Measurements from ENCODE around the gene TMEM119. TPM values are rescaled to one million over a fixed set of nuclear protein-coding genes. Genes with fewer than 3 reads are reported as not detected.

Gene TMEM119
- total RNA-seq, 1 experiment from 2014 or later, result not detected

DNA sequence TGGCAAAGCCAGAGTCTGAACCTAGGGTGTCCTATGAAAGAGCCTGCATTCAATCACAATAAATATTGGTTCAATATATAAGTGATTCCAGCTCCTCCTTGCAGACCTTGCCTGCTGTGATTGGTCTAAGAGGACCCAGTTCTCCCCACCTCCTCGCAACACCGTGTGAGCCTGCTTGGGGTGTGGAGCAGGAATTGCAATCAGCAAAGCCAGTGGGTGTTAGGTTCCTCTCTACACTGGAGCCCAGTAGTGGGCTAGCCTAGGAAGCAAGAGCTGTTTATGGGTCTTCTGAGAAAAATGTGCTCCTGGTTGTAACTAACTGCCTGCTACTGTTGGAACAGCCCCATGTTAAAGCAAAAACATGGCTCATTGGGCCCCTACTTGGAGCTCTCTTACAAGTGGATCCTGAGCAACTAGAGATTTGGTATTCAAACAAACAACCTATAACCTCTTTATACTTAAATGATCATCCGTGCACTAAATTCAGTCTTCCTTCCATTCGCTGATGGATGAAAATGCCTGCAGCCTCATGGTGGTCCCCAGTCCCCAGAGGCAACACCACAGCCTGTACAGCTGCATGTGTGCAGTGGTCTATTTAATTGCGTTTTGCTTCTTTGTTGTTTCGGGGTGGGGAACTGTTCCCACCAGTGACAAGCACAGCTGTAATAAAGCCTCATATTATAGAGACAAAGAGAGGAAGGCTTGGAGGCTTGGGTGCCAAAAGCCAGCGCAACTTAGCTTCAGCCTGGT, 39.5 kb upstream of the TMEM119 start:
- in situ Hi-C loops (cut with HindIII; ENCODE audit: low pct_unique_long_range_greater_than_20kb, low sequenced_read_pairs), result no loop called here

GRCh38 chr12:108635997-108636808, 38.3 kb upstream of the TMEM119 start:
- intact Hi-C loops (cut with micrococcal nuclease; ENCODE audit: unreplicated experiment) (no loop called here), in situ Hi-C loops (cut with HindIII; ENCODE audit: low pct_unique_long_range_greater_than_20kb, low sequenced_read_pairs) (no loop called here)
- Histone ChIP-seq H3K36me3 (ENCODE audit: control insufficient read depth, insufficient read depth, low read length) (no peaks in the 10 kb centered on the region), H3K4me1 (ENCODE audit: control insufficient read depth, insufficient read depth, low read length) (peaks cover 9% of the 10 kb centered on the region; the same call in 1 of the 2 replicates), H3K27ac (ENCODE audit: low read length) (no peak overlapping the region), H3K9me3 (ENCODE audit: control insufficient read depth, insufficient read depth, low read depth, low read length) (no peaks in the 10 kb centered on the region), H3K27me3 (ENCODE audit: control insufficient read depth, insufficient read depth, low read length) (no peaks in the 10 kb centered on the region), H3K4me3 (ENCODE audit: low read depth in 2 of 2, low read length in 2 of 2) (no peak overlapping the region)
- ChIA-PET CTCF (no interaction called here), POLR2A (interaction anchor here (0.6 kb wide), 1 partner anchor 43 kb away, joined by 12 read pairs; no protein-coding TSS in a partner anchor)
- no peak for DNase-seq (ENCODE audit: low read depth, low spot score)
- BruUV-seq (replicated peaks), result no TSS peak
- ATAC-seq, result no peak
- TF ChIP-seq TCF7L2 (IDR thresholded peaks at IDR 0.05; ENCODE audit: low read depth, low read length), result no peak
- no peak for TF ChIP-seq POLR2AphosphoS5 (IDR thresholded peaks at IDR 0.05; ENCODE audit: low read depth, low read length)
- TF ChIP-seq REST (IDR thresholded peaks at IDR 0.05; ENCODE audit: insufficient read depth in 1 of 2, low read depth in 2 of 2, low read length in 1 of 2), result no peak
- TF ChIP-seq, protein P1, sequence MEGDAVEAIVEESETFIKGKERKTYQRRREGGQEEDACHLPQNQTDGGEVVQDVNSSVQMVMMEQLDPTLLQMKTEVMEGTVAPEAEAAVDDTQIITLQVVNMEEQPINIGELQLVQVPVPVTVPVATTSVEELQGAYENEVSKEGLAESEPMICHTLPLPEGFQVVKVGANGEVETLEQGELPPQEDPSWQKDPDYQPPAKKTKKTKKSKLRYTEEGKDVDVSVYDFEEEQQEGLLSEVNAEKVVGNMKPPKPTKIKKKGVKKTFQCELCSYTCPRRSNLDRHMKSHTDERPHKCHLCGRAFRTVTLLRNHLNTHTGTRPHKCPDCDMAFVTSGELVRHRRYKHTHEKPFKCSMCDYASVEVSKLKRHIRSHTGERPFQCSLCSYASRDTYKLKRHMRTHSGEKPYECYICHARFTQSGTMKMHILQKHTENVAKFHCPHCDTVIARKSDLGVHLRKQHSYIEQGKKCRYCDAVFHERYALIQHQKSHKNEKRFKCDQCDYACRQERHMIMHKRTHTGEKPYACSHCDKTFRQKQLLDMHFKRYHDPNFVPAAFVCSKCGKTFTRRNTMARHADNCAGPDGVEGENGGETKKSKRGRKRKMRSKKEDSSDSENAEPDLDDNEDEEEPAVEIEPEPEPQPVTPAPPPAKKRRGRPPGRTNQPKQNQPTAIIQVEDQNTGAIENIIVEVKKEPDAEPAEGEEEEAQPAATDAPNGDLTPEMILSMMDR (IDR thresholded peaks at IDR 0.05), result no peak
- no peak for TF ChIP-seq SIN3A (IDR thresholded peaks at IDR 0.05; ENCODE audit: borderline replicate concordance, insufficient read depth, low read depth, low read length)

More for the DNA sequence above, 39.5 kb upstream of the TMEM119 start:
- TF ChIP-seq, protein P1 (IDR thresholded peaks at IDR 0.05), result no peak
- TF ChIP-seq SIN3A (IDR thresholded peaks at IDR 0.05; ENCODE audit: borderline replicate concordance, insufficient read depth, low read depth, low read length) (no peak), REST (IDR thresholded peaks at IDR 0.05; ENCODE audit: insufficient read depth in 1 of 2, low read depth in 2 of 2, low read length in 1 of 2) (no peak), TCF7L2 (IDR thresholded peaks at IDR 0.05; ENCODE audit: low read depth, low read length) (no peak), POLR2AphosphoS5 (IDR thresholded peaks at IDR 0.05; ENCODE audit: low read depth, low read length) (no peak)
- H3K9me3 ChIP-seq (ENCODE audit: control insufficient read depth, insufficient read depth, low read depth, low read length), result no peaks in the 10 kb centered on the region
- H3K27ac ChIP-seq (ENCODE audit: low read length), result no peak overlapping the region
- H3K4me3 ChIP-seq (ENCODE audit: low read depth in 2 of 2, low read length in 2 of 2), result no peak overlapping the region
- no peaks in the 10 kb centered on the region for H3K36me3 ChIP-seq (ENCODE audit: control insufficient read depth, insufficient read depth, low read length)
- ATAC-seq, result no peak
- POLR2A ChIA-PET, result no interaction called here
- no peaks in the 10 kb centered on the region for H3K27me3 ChIP-seq (ENCODE audit: control insufficient read depth, insufficient read depth, low read length)
- intact Hi-C loops (cut with micrococcal nuclease; ENCODE audit: unreplicated experiment), result no loop called here
- no peak for DNase-seq (ENCODE audit: low read depth, low spot score)
- CTCF ChIA-PET, result no interaction called here
- H3K4me1 ChIP-seq (ENCODE audit: control insufficient read depth, insufficient read depth, low read length), result peaks cover 9% of the 10 kb centered on the region; the same call in 1 of the 2 replicates
- no TSS peak for BruUV-seq (replicated peaks)

Data from Panc1 (cell line).